ENCODE measurements around the gene PLPP7. TPM values are rescaled to one million over a fixed set of nuclear protein-coding genes. Genes with fewer than 3 reads are reported as not detected.

PLPP7 gene
- total RNA-seq, 4 donors from 2014 or later: 14.4 to 24.6 (median 21.5) TPM

DNA sequence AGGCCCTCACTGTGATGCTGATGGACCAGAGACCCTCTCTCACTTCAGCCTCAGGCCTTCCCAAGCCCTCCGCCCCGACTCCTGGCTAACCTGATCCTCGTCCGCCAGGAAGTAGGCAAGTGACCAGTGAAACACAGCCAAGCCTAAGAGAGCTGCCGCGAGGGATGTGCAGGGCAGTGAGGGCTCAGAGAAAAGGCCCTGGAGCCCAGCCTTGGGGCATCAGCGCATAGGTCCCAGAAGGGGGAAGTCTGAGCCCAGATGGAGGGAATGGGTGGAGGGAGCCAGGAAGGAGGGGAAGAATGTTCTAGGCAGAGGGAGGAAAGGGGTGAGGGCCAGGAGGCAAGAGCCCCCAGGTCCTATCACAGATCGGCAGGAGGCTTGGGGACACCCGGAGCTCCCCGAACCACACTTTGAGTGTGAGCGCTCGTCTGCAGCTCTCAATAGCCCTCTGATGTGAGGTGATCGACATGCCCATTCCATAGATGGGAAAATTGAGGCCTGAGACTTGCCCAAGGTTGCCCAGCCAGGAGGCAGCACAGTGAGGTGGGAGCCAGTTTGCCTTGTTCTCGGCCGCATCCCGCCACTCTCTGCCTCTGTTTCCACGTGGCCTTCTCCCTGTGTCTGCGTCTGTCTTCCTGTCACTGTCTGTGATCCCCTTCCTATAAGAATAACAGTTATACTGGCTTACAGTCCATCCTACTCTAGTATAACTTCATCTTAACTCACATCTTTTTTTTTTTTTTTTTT lies 20.2 kb downstream of the PLPP7 start:
- H3K9me3 ChIP-seq: no peaks in the 10 kb centered on the region
- no peak overlapping the region for H3K4me3 ChIP-seq
- H3K27ac ChIP-seq: no peak overlapping the region
- H3K27me3 ChIP-seq: no peaks in the 10 kb centered on the region
- no peak for DNase-seq (ENCODE audit: low spot score in 2 of 2)
- WGBS, 2 donors: 84 to 87% methylated on average over 18 of the region's 18 CpGs
- peaks cover 0 to 4% (median 0%) of the 10 kb centered on the region in 4 donors for H3K4me1 ChIP-seq
- TF ChIP-seq, protein P1, sequence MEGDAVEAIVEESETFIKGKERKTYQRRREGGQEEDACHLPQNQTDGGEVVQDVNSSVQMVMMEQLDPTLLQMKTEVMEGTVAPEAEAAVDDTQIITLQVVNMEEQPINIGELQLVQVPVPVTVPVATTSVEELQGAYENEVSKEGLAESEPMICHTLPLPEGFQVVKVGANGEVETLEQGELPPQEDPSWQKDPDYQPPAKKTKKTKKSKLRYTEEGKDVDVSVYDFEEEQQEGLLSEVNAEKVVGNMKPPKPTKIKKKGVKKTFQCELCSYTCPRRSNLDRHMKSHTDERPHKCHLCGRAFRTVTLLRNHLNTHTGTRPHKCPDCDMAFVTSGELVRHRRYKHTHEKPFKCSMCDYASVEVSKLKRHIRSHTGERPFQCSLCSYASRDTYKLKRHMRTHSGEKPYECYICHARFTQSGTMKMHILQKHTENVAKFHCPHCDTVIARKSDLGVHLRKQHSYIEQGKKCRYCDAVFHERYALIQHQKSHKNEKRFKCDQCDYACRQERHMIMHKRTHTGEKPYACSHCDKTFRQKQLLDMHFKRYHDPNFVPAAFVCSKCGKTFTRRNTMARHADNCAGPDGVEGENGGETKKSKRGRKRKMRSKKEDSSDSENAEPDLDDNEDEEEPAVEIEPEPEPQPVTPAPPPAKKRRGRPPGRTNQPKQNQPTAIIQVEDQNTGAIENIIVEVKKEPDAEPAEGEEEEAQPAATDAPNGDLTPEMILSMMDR (IDR thresholded peaks at IDR 0.05): no peak
- TF ChIP-seq POLR2A (IDR thresholded peaks at IDR 0.05) (no peak), EP300 (IDR thresholded peaks at IDR 0.05) (no peak)
- H3K36me3 ChIP-seq: peaks cover 0 to 7% (median 0%) of the 10 kb centered on the region in 3 donors

DNA sequence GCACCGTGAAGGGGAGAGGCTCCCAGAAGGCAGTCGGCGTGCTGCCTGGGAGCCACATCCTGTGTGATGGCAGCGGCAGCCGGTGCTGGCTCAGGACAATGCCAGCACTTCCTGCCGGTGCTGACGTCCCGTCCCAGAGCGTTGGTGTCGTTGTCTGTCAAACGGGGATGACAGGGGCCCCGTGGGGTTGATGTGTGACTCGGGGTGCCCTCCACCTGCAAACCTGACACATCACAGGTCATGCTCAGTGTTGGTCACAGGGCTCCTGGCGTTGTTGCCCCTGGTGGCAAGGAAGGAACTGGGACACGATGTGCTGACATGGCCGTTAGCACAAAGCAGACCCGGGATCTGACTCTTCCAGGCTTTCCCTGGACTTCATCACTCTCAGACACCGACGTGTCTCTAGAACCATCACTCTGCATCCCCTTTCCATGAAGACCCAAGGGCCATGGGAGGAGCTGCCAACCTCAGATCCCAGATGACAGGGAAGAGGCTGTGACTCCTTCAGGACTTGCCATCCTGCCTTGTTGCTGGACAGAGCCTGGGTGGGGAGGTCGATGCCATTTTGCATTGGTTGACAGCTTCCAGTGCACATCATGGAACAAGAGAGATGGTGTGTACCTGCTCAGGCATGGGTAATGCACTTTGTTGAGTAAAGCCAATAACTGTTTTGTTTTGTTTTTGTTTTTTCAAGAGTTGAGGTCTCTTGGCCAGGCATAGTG lies 21.5 kb downstream of the PLPP7 start:
- TF ChIP-seq, protein P1 (IDR thresholded peaks at IDR 0.05): no peak
- TF ChIP-seq EP300 (IDR thresholded peaks at IDR 0.05) (no peak), POLR2A (IDR thresholded peaks at IDR 0.05) (no peak)
- peaks cover 0 to 7% (median 0%) of the 10 kb centered on the region in 3 donors for H3K36me3 ChIP-seq
- DNase-seq (ENCODE audit: low spot score in 2 of 2): no peak
- no peaks in the 10 kb centered on the region for H3K27me3 ChIP-seq
- no peaks in the 10 kb centered on the region for H3K9me3 ChIP-seq
- H3K27ac ChIP-seq: no peak overlapping the region
- H3K4me1 ChIP-seq: peaks cover 0 to 4% (median 0%) of the 10 kb centered on the region in 4 donors
- no peak overlapping the region for H3K4me3 ChIP-seq
- 36 to 37% methylated on average over 8 to 20 of the region's 20 CpGs for WGBS, 2 donors

DNA sequence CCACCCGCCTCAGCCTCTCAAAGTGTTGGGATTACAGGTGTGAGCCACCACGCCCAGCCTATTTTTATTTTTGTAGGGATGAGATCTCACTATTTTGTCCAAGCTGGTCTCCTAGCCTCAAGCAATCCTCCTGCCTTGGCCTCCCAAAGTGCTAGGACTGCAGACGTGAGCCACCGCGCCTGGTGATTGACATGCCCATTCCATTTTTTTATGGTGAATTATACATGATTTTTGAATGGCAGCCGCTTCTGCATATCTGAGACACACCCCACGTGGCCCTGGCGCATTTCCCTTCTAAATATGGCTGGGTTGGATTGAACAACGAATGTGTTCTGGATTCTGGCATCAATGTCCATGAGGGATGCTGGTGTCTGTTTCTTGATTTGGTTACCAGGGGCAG lies 22.7 kb downstream of the PLPP7 start:
- Histone ChIP-seq H3K36me3 (peaks cover 0 to 7% (median 0%) of the 10 kb centered on the region in 3 donors), H3K27me3 (no peaks in the 10 kb centered on the region), H3K4me3 (no peak overlapping the region), H3K4me1 (peaks cover 0 to 4% (median 0%) of the 10 kb centered on the region in 4 donors), H3K27ac (no peak overlapping the region), H3K9me3 (no peaks in the 10 kb centered on the region)
- no peak for TF ChIP-seq POLR2A (IDR thresholded peaks at IDR 0.05)
- TF ChIP-seq, protein P1 (IDR thresholded peaks at IDR 0.05): no peak
- TF ChIP-seq EP300 (IDR thresholded peaks at IDR 0.05): no peak
- WGBS, 2 donors: 80 to 87% methylated on average over 9 of the region's 9 CpGs
- DNase-seq (ENCODE audit: low spot score in 2 of 2): no peak

DNA sequence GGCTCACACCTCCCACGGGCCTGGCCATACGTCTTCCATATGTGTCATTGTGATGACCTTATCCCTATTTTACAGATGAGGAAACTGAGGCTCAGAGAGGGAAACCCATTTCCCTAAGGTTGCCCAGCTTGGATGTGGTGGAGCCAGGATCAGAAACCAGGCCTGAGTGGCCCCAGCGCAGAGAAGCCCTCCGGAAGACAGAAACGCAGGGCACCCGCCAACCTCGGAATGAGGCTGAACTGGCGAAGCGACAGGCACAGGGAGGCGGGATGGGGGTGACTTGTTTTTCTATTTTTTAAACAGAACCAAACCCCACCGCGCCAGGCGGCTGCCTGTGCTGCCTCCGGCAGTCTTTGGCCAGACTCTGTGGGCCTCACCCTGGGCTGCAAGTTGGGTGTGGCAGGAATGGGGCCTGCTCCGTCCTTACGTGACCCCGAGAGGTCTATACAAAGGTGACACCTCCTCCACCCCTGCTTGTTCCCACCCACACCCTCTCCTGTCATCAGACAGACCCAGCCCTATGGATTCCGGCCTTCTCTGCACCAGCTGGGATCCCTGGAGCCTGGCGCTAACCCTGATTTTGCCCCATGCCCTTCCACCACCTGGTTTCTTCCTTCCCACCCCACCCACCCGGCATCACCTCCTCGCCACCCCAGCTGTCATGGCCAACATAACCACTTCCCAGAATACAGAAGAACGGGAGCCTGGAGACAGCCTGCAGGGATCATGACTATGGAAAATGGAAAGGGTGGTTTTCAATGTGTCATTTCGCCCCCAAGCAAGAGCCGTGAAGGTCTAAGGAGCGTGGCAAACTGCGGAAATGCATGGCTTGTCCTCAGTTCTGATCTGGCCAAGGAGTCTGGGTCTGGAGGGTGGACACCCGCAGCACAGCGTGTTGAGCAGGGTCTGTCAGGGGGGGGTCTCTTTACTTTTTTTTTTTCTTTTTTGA lies 23.6 kb downstream of the PLPP7 start:
- Histone ChIP-seq H3K27ac (no peak overlapping the region), H3K36me3 (peaks cover 0 to 2% (median 0%) of the 10 kb centered on the region in 3 donors), H3K9me3 (no peaks in the 10 kb centered on the region), H3K4me1 (peaks cover 0 to 4% (median 0%) of the 10 kb centered on the region in 4 donors), H3K4me3 (no peak overlapping the region), H3K27me3 (no peaks in the 10 kb centered on the region)
- WGBS, 2 donors: 79 to 84% methylated on average over 28 of the region's 28 CpGs
- DNase-seq (ENCODE audit: low spot score in 2 of 2): no peak
- TF ChIP-seq EP300 (IDR thresholded peaks at IDR 0.05) (no peak), POLR2A (IDR thresholded peaks at IDR 0.05) (no peak)
- TF ChIP-seq, protein P1 (IDR thresholded peaks at IDR 0.05): no peak
